GM21723 (cell line): ENCODE results near the gene IPO8.

Experiments used
- ATAC-seq: cut with Tn5 transposase; IDR thresholded peaks from one replicate; pipeline ENCODE4 v1.9.1; 2021; ENCODE audit warnings: mild to moderate bottlenecking, moderate library complexity; ENCODE audit not compliant: unreplicated experiment

IPO8 gene

DNA sequence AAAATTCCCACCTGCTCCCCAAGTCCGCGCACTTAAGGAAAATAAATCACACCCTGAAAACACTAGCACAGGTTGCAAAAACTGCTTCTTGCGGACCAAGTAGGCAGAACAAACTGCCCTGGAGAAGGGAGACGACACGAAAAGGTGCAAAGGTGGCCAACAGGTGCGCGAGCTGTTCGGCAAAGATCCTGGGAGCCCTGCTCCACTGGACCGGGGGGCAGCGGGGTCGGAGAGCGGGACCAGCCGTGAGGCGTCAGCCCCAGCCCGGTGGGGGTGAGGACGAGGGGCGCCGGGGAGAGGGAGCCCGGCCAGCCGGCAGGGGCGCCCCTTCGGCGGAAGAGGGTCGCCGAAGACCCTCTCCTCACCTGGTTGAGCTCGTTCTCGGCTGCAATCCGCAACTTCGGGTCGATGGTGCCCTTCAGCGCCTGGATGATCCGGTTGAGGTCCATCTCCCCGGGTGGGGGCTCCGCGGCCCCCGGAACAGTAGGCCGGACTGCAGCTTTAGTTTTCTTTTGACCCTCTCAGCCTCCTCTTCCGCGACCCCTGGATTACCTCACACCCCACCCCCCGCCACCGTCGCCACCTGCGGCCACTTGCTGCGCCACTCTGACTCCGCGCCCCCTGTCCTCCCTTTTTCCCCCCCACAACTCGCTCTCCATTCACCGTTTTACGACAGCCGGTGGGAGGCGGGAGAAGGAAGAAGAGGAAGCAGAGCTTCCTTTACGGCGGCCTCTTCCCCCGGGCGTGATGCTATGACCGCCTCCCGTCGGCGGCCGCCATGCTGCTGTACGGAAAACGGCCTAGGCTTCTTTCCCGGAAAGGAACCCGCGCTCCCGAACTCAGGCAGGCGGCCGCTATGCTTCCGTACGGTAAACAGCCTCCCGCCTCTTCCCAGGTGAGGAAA is at the start of gene IPO8:
Gene IPO8 (minus strand): TSS at position 671 of the 904 bp plus-strand sequence. CDS start 222 bp downstream, at position 449.
- peak; percentile 85 for ATAC-seq

DNA sequence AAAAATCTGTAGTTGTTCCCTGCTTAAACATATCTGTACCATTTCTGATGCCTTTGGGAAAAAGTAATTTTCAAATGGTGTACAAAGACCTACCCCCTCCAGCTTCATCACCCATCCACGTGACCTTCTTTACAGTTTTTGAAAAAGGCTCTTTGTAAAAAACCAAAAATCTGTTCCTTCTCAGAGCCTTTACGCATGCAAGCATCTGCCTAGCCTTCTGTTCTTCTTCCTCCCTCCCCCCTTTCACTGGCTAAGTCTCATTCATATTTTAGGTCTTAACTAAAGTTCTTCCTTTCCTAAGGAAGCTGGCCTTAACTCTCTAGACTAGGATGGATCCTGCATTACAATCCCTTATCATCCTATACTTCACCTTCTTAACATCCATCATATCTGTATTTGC is 48.7 kb upstream of the IPO8 start:
- no peak for ATAC-seq

DNA sequence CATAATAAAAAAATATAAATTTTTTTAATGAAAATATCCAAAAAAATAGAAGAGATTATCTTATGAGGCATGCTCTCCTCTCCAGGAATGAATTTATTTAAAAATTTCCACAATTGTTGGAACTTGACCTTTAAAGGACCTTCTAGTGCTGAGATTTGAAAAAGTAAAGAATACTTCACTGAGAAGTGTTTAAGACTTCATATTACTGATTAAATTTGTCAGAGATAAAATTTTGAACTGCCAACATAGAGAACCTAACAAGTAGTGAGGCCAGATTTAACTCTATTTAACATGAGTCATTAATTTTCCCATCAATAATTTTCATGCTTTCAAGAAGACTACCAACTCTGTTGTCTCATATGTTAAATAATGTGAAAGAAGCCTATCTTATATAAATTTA is 44.6 kb upstream of the IPO8 start:
- ATAC-seq = no peak

DNA sequence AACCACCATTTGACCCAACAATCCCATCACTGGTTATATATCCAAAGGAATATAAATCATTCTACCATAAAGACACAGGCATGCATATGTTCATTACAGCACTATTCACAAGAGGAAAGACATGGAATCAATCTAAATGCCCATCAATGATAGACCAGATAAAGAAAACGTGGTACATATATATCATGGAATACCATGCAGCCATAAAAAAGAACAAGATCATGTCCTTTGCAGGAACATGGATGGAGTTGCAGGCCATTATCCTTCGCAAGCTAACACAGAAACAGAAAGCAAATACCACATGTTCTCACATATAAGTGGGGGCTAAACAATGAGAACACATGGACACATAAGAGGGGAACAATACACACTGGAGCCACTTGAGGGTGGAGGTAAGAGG is 43.4 kb upstream of the IPO8 start:
- ATAC-seq = no peak

DNA sequence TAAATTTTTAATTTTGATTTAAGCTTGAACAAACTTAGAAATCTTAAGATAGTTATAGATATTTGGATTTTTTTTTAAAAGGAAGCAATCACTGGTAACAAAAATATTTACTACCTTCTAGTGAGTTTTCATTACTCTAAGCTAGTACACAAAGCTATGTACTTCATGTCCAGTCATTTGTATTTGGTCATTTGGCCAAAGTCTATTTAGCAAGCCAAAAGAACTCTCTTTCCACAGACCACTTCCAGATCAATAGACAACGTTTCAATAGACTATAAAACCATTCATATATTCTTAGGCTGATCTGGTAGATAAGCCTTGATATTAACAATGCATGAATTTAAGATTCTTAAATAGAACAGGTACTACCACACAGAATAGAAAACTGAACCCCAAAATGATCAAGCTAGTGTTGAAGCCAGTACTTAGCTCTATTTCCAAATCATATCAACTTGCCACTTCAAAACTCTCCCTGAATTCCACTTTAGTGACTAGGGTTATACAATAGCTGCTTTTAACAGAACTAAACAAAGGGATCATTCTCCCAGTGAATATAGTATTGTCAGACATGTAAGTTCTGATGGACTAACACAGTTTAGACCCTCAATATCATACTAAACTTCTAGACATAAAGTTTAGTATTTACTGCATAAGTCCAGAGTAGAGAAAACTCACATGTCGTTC is 37.4 kb upstream of the IPO8 start:
- no peak for ATAC-seq

DNA sequence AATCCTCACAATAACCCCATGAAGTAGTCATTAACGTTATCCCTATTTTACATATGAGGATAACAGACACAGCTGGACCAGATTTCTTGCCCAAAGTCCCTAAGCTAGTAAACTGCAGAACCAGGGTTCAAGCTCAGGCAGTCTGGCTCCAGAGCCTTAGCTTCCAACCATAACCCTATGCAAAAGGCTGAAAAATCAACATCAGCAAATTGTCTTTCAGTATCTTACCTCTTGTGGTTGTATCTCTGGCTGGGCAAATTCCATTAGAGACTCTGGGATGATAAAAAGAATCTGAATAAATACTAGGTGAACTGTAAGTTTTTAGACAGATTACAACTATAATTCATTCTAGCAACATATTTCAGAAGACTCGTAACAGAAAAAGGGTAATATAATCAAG is 34.3 kb upstream of the IPO8 start:
- ATAC-seq = no peak

DNA sequence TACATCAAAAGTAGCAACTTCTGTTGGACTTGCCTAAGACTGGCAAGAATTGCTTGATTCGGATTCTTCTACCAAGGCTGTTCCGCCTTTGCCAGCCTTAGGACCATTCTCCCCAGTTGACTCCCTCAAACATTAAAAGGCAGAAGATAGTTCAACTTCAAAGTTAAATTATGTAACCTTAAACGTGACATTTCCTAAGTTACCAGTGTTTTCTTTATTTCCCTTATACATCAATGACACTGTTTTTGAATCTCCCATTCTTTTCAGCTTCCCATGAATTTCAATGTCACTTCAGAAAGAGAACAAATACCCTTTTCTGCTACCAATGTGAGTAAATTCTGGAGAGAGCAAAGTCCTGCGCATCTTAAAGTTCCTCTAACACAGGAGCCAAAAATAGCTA is 33.9 kb upstream of the IPO8 start:
- ATAC-seq = no peak

DNA sequence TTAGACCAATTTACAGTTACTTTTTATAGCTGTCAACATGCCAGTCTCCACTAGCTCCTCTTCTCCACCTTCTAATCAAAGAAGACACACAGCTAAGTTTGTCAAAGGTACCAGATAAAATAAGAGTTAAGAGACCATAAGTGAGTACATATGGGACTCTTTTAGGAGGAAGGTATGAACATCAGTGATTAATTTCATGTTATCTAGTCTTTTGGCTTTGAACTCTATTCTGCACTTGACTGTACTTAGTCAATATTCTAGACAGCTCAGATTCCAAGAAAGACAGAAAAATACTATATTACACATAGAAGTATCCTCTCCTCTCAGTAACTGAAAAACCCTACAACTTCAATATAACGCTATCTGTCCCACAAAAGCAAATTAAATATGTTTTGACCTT is 31.0 kb upstream of the IPO8 start:
- no peak for ATAC-seq

DNA sequence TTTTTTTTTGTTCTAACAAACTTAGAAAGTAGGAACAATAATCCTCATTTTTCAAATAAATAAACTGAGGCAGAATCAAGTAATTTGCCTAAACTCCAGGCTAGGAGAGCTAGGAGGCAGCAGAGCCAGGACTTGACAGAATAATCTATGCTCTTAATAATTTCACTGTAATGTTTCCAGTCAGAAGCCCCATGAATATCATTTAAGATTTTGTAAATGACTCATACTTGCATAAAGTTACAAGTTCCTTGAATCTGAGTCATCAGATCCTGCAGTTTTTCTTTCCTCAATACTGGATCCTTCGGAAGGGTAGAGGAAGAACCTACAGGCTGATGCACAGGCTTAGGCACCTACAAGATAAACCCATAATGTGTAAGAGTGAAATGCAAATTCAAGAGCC is 30.1 kb upstream of the IPO8 start:
- no peak for ATAC-seq

DNA sequence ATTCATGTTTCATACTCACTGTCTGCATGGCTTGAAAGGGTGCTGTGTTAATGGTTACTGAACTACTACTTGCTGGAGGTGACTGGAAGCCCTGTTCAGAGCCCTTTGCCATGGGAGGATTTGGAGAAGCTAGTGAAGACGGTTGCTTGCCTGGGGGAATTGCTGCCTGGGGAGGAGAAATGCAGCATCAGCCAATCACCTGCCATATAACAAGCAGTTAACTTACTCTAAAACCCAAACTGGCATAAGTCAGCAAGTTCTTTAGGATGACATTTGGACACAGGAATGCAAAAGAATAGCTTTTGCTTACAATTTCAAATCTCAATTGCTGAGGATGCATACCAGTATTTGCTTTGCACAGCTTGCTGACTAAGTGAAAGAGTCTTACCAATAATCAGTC is 23.4 kb upstream of the IPO8 start:
- no peak for ATAC-seq

DNA sequence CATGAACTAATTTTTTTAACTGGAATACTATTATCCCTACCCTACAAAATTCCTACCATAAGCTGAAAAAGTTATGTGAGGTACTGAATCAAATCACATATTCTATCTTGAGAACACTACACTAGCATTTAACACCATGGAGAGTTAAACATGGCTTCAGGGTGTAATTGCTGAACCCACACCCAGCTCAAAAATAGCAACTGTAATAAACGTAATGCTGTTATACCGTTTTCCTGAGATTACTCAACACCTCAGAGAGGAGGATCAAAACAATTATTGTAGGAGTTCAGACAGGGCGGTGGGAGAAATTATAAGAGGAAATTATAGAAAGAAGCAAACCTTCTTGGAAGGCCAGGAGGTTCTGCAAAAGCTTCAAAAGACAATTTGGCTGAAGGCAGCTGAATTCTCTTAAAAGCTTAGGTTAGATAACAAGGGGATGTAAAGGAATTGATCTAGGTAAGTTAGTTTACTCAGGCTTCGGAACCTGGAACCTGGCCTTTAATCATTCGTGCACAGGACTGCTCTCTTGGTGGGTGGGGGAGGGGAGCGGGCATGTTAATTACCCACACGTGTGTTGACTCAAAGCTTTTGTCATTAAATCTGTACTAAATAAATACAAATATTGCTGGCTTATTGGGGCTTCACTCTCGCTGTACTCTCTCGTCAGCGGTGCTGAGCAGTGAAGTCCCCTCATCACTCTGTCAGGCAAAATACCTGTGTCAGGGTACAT is 12.1 kb upstream of the IPO8 start:
- ATAC-seq = no peak

DNA sequence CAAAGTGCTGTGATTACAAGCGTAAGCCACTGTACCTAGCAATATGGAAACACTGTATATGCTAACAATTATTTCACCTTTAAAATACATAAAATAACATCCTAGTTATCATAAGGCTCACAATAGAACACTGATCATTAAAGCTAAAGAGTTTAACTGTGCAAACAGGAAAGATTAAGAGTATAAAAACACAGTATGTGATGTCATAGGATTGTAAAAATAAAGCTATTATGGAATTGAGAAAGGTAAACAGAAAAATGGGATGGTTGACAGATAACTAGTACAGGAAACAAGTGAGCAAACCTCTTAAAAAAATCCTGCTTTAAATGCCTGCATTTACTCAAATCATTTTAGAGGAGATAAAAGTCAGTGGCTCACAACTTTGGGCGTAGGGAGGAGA is 10.8 kb upstream of the IPO8 start:
- no peak for ATAC-seq

DNA sequence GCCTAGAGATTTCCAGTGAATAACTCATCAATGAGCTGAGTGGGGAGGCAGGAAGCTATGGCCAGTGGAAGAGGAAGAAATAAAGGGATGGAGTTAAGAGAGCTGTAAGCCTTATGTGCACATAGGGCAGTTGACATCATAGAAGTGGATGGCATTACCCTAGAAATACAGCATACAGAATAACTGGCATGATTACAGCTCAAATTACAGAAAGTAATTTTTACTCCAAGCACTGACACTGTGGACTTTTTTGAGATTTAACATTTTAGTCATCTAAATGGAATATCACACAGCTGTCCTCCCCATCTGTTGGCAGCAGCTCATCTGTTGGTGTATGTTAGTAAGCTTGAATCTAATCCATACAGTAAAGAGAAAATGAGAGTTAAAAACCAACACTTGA is 5.4 kb upstream of the IPO8 start:
- ATAC-seq = no peak

DNA sequence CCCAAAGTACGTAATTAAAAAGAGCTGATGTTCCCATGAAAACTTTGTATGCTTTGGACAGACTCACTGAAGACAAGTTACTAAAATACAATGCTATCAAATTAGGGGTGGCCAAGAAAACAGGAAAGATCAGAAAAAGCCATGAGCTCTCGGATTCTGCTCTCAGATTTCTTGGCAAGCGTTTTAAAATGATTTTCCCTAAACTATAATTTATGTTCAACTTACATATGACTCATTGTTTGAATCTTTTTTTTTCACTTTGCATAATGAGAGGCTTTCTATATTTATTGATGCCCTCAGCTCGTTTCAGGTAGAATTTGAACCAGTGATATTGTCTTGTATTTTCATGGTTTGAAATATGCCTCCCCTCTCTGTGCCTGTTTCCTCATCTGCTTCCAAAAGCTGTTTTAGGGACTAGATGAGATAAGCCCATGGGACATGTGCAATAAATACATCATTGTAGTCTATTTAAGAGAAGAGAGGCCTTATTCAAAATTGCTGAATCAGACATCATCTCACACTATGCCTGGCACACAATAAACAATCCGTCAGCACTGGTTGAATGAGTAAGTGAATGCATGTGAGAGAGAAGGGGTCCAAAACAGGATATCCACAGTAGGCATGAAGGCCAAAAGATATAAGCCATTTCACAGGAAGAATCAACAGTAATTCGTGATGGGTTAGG is 4.7 kb upstream of the IPO8 start:
- ATAC-seq = no peak

DNA sequence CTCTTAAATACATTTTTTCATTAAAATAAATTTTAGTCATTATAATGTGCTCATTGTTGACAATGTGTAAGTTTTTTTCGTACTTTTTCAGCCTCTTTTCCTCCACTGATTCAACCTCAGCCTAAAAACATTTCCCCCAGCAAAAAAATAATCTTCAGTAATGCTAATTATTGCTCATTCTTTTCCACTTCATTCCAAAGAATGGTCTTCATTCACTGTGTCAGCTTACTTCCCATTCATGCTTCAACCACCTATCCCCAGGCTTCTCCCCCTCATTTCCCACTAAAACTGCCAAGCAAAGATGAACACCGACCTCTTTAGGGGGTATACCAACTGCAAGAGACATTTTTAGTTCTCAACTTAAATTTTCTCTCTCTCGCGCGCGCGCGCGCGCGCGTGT is 2.7 kb upstream of the IPO8 start:
- no peak for ATAC-seq

DNA sequence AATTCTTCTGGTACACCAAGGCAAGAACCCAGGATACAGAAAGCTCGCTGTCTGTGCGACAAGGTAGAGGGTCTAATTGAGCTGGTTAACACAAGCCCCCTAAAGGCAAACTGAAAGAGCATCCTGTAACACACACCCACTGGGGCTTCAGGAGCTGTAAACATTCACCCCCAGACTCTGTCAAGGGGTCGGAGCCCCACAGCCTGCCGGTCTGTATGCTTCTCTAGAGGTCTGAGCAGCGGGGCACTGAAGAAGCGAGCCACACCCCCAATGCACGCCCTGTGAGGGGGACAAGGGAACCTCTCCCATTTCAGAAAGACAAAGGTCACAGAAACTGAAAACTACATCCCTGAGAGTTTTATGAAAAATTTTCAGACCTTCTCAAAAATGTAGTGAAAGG is 1.3 kb upstream of the IPO8 start:
- no peak for ATAC-seq

DNA sequence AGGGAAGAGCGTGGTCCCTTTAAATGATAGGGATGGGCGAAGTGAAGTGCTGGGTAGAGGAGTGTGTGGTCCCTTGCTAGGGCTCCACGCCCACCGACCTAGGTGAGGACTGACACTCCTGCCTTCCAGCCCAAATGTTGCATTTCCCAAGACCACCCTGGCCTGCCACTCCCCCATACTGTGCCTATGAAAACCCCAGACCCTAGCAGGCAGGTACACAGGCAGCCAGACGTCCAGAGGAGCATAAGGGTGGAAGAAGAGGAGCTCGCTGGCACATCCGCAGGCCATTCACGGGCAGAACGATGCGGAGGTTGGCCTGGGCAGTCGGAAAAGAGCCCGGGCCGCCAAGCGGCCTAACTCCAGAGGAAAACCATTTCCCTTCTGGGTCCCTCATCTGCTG is 817 bp upstream of the IPO8 start:
- no peak for ATAC-seq

DNA sequence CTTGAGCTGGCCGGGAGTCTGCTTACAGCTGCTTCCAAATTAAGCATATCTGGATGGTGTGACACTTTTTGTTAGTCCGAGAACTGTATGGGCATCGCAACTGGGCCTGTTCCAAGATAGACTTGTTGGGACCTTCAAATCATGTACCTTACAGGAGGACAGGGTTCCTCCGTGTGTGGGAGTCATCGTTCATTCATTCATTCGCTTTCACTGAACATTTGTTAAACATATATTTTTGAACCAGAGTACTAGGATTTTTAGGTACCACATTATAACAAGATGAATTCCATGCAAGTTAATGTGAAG is 387 bp upstream of the IPO8 start:
- peak; percentile 38 for ATAC-seq

DNA sequence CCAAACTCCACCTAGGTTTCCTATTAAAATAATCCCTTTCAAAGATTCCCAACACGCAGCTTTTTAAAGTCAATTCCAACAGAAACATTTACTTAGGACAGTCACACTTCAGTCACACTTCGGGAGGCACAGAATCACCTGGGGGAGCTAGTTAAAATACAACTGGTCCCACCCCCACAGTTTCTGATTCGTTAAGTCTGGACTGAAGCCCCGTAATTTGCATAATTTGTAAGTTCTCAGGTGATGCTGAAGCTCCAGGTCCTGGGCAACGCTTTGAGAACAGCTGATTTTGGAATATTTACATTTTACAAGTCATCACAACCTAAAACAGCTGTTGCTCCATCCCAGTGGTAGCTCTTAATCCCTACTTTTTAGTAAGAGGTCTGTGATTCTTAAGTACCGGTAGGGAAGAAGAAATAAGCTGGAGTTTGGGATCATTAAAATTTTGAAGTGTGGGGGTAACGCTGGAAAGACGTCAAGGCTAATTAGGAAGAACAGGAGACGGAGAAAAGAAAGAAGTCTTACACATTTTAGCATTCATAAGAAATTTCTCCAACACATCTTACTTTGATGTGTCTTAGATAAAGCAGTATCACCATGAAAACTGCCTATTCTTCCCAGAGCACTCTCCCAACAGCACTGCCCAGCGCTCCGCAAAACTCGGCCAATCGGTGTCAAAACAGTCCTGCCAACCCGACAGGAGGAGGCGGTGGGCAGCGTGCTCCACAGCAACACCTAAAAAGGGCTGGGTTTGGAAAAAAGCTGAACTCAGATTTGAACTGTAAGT is 1.1 kb downstream of the IPO8 start:
- ATAC-seq = peak; percentile 38

DNA sequence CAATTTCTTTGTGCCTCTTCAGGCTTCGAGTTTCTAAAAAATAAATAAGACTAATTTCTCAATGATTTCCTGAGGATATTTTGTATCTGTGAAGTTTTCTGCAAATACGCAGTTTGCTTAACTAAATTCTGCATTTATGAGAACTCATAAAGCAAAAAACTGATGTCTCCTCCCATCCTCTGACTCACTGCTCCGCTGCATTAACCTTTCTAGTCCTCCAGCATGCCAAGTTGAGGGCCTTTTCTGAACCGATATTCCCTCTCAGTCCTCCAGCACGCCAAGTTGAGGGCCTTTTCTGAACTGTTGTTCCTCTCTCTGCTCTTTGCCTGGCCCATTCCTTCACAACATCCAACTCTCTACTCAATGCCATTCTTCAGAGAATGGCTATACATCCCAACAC is 3.2 kb downstream of the IPO8 start:
- no peak for ATAC-seq
